Parathyroid adenoma (tissue), 2 donors: ENCODE results near the gene HDAC3.

ENCODE experiments used
- H2AFZ ChIP-seq: fragments of 300-600 bp; sonication (generic); one replicate; pipeline ENCODE4 v1.7.0; 2017; ENCODE audit warnings: antibody characterized with exemption, mild to moderate bottlenecking
- H3K27ac ChIP-seq: fragments of 300-600 bp; sonication (generic); one replicate; pipeline ENCODE4 v1.7.0; 2017
- H3K27me3 ChIP-seq: fragments of 300-600 bp; sonication (generic); one replicate; pipeline ENCODE4 v1.7.0; 2017; ENCODE audit warnings: low read length; ENCODE audit not compliant: control insufficient read depth, insufficient read depth
- H3K36me3 ChIP-seq: fragments of 300-600 bp; sonication (generic); one replicate; pipeline ENCODE4 v1.7.0; 2017; ENCODE audit warnings: low read length; ENCODE audit not compliant: control insufficient read depth, insufficient read depth
- H3K4me1 ChIP-seq: fragments of 300-600 bp; sonication (generic); one replicate; pipeline ENCODE4 v1.7.0; 2017; ENCODE audit warnings: control low read depth
- H3K4me2 ChIP-seq: fragments of 300-600 bp; sonication (generic); one replicate; pipeline ENCODE4 v1.7.0; 2017; ENCODE audit warnings: low read length
- H3K4me3 ChIP-seq: fragments of 300-600 bp; sonication (generic); one replicate; pipeline ENCODE4 v1.7.0; 2017; ENCODE audit warnings: low read depth, low read length
- H3K79me2 ChIP-seq: fragments of 300-600 bp; sonication (generic); one replicate; pipeline ENCODE4 v1.7.0; 2017; ENCODE audit warnings: control low read depth
- H3K9ac ChIP-seq: fragments of 300-600 bp; sonication (generic); one replicate; pipeline ENCODE4 v1.7.0; 2017; ENCODE audit warnings: mild to moderate bottlenecking
- H3K9me3 ChIP-seq: fragments of 300-600 bp; sonication (generic); one replicate; pipeline ENCODE4 v1.7.0; 2017; ENCODE audit warnings: low read length; ENCODE audit not compliant: control insufficient read depth
- TF ChIP-seq, protein P1 (sequence below): fragments of 300-600 bp; sonication (generic); IDR thresholded peaks from one replicate; pipeline ENCODE4 v1.7.0; 2017; ENCODE audit warnings: antibody characterized with exemption, mild to moderate bottlenecking
- donor health status: primary hyperparathyroidism.

HDAC3 gene

GRCh38 chr5:141662028-141662427, 25.4 kb upstream of the HDAC3 start:
- TF ChIP-seq, protein P1, sequence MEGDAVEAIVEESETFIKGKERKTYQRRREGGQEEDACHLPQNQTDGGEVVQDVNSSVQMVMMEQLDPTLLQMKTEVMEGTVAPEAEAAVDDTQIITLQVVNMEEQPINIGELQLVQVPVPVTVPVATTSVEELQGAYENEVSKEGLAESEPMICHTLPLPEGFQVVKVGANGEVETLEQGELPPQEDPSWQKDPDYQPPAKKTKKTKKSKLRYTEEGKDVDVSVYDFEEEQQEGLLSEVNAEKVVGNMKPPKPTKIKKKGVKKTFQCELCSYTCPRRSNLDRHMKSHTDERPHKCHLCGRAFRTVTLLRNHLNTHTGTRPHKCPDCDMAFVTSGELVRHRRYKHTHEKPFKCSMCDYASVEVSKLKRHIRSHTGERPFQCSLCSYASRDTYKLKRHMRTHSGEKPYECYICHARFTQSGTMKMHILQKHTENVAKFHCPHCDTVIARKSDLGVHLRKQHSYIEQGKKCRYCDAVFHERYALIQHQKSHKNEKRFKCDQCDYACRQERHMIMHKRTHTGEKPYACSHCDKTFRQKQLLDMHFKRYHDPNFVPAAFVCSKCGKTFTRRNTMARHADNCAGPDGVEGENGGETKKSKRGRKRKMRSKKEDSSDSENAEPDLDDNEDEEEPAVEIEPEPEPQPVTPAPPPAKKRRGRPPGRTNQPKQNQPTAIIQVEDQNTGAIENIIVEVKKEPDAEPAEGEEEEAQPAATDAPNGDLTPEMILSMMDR = no peak

GRCh38 chr5:141657937-141658545, 21.4 kb upstream of the HDAC3 start:
- peaks cover 6% of the 10 kb centered on the region for H3K4me1 ChIP-seq
- no peaks in the 10 kb centered on the region for H3K36me3 ChIP-seq

More at GRCh38 chr5:141662028-141662427, 25.4 kb upstream of the HDAC3 start:
- Histone ChIP-seq H3K4me3 (no peak overlapping the region), H3K9me3 (no peaks in the 10 kb centered on the region), H3K27me3 (no peaks in the 10 kb centered on the region), H3K36me3 (no peaks in the 10 kb centered on the region), H3K9ac (no peak overlapping the region), H3K79me2 (peaks cover 2% of the 10 kb centered on the region), H3K4me2 (no peak overlapping the region), H3K4me1 (peaks cover 8% of the 10 kb centered on the region), H2AFZ (no peak overlapping the region), H3K27ac (no peak overlapping the region)

GRCh38 chr5:141657404-141657803, 20.8 kb upstream of the HDAC3 start:
- no peak overlapping the region for H3K4me2 ChIP-seq
- no peak overlapping the region for H3K9ac ChIP-seq
- H3K4me1 ChIP-seq = peaks cover 6% of the 10 kb centered on the region
- H2AFZ ChIP-seq = no peak overlapping the region
- no peaks in the 10 kb centered on the region for H3K9me3 ChIP-seq
- no peak overlapping the region for H3K4me3 ChIP-seq
- H3K79me2 ChIP-seq = peaks cover 2% of the 10 kb centered on the region
- H3K27me3 ChIP-seq = no peaks in the 10 kb centered on the region
- no peak overlapping the region for H3K27ac ChIP-seq
- TF ChIP-seq, protein P1 = no peak
- H3K36me3 ChIP-seq = no peaks in the 10 kb centered on the region

More at GRCh38 chr5:141657937-141658545, 21.4 kb upstream of the HDAC3 start:
- Histone ChIP-seq H3K9ac (no peak overlapping the region), H3K27ac (no peak overlapping the region), H3K4me2 (no peak overlapping the region), H2AFZ (no peak overlapping the region), H3K27me3 (no peaks in the 10 kb centered on the region), H3K79me2 (peaks cover 2% of the 10 kb centered on the region), H3K4me3 (no peak overlapping the region), H3K9me3 (no peaks in the 10 kb centered on the region)
- TF ChIP-seq, protein P1 = no peak

DNA sequence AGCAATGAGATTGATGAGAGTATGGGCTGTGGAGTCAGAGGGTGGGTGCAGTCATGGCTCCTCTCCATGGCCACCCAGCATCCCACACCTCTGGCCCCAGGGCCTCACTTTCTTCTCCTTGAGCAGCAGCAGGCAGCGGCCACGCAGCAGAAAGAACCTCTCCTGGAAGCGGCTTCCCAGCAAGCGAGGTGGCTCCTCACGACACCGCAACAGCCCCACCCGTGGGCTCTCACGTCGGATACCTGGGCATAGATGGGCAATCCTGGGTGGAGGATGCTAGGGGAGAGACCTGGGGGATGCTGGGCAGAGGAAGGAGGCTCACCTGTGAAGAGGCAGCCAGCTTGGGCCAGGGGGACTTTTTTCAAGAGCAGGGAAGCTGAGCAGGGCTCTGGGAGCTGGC, 19.7 kb upstream of the HDAC3 start:
- H3K4me3 ChIP-seq = no peak overlapping the region
- H3K27me3 ChIP-seq = no peaks in the 10 kb centered on the region
- H3K9ac ChIP-seq = no peak overlapping the region
- H3K36me3 ChIP-seq = no peaks in the 10 kb centered on the region
- H3K4me2 ChIP-seq = no peak overlapping the region
- no peaks in the 10 kb centered on the region for H3K9me3 ChIP-seq
- H3K27ac ChIP-seq = no peak overlapping the region
- no peak overlapping the region for H2AFZ ChIP-seq
- H3K4me1 ChIP-seq = peaks cover 6% of the 10 kb centered on the region
- TF ChIP-seq, protein P1 = no peak
- H3K79me2 ChIP-seq = peaks cover under 1% of the 10 kb centered on the region

DNA sequence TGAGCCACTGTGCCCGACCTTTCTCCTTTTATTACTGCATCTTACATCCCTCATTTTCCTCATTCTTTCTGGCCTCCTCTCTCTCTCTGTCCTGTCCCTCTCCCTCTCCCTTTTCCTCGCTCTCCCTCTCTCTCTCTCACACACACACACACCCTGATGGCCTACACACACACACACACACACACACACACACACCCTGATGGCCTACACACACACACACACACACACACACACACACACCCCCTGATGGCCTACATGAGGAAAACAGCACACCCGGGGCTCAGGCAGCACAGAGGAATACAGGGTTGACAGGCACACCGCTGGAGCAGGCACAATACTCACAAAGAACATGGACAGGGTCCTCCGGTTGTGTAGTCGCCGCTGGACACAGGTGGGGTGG, 18.4 kb upstream of the HDAC3 start:
- no peaks in the 10 kb centered on the region for H3K36me3 ChIP-seq
- no peaks in the 10 kb centered on the region for H3K27me3 ChIP-seq
- no peak overlapping the region for H3K4me2 ChIP-seq
- TF ChIP-seq, protein P1 = no peak
- no peak overlapping the region for H3K4me3 ChIP-seq
- no peaks in the 10 kb centered on the region for H3K9me3 ChIP-seq
- no peak overlapping the region for H3K27ac ChIP-seq
- no peak overlapping the region for H2AFZ ChIP-seq
- H3K79me2 ChIP-seq = no peaks in the 10 kb centered on the region
- H3K4me1 ChIP-seq = peaks cover 10% of the 10 kb centered on the region
- no peak overlapping the region for H3K9ac ChIP-seq
